HepG2 (cell line): ENCODE results near the gene CHKA. TPM values are rescaled to one million over a fixed set of nuclear protein-coding genes. Genes with fewer than 3 reads are reported as not detected.
A peak's percentile ranks its signal among the peaks of the same experiment; 100 is the strongest.

Experiments
- DR1 ChIP-seq: sonication (generic); formaldehyde crosslinking; IDR thresholded peaks from 2 replicates; pipeline ENCODE4 v1.8.0; 2021; ENCODE audit warnings: mild to moderate bottlenecking, missing genetic modification reagents, inconsistent platforms
- ETV6 ChIP-seq: sonication (generic); formaldehyde crosslinking; conservative IDR thresholded peaks from 2 replicates; pipeline ENCODE4 v1.4.0; 2020; ENCODE audit warnings: missing genetic modification reagents
- HIC2 ChIP-seq: sonication (generic); formaldehyde crosslinking; IDR thresholded peaks from 2 replicates; pipeline ENCODE4 v1.9.0; 2022; ENCODE audit warnings: low read depth, missing genetic modification reagents
- HMG20A ChIP-seq: IDR thresholded peaks from 2 replicates; pipeline ENCODE4 v1.6.1; 2016; ENCODE audit warnings: borderline replicate concordance
- NONO ChIP-seq, 2 experiments: fragments of 450-650 bp in 1 of 2; sonication (generic) in 1 of 2; formaldehyde crosslinking in 1 of 2; IDR thresholded peaks in 1 of 2; conservative IDR thresholded peaks in 1 of 2; 2 replicates each; pipeline versions ENCODE4 v1.6.1 to v1.8.0; 2017 to 2022; ENCODE audit warnings: mild to moderate bottlenecking in 1 of 2, missing genetic modification reagents in 1 of 2, moderate library complexity in 1 of 2
- PAX8 ChIP-seq: sonication (generic); formaldehyde crosslinking; IDR thresholded peaks from 2 replicates; pipeline ENCODE4 v1.8.0; 2022; ENCODE audit warnings: mild to moderate bottlenecking, missing genetic modification reagents, borderline replicate concordance
- STAT6 ChIP-seq: sonication (generic); formaldehyde crosslinking; IDR thresholded peaks from 2 replicates; pipeline ENCODE4 v1.4.0; 2020; ENCODE audit warnings: missing genetic modification reagents, mild to moderate bottlenecking, borderline replicate concordance
- ZFP37 ChIP-seq: sonication (generic); formaldehyde crosslinking; IDR thresholded peaks from 2 replicates; pipeline ENCODE4 v1.4.0; 2020; ENCODE audit warnings: missing genetic modification reagents, borderline replicate concordance
- ZFYVE20 ChIP-seq: sonication (generic); formaldehyde crosslinking; IDR thresholded peaks from 2 replicates; pipeline ENCODE4 v1.8.0; 2023; ENCODE audit warnings: low read depth, mild to moderate bottlenecking, moderate library complexity, missing genetic modification reagents, borderline replicate concordance
- ZNF142 ChIP-seq: sonication (generic); formaldehyde crosslinking; IDR thresholded peaks from 2 replicates; pipeline ENCODE4 v1.4.0; 2020; ENCODE audit warnings: missing genetic modification reagents
- ZNF546 ChIP-seq: sonication (generic); formaldehyde crosslinking; conservative IDR thresholded peaks from 2 replicates; pipeline ENCODE4 v1.8.1; 2023; ENCODE audit warnings: mild to moderate bottlenecking, missing genetic modification reagents
- ZNF724P ChIP-seq: sonication (generic); formaldehyde crosslinking; IDR thresholded peaks from 2 replicates; pipeline ENCODE4 v1.8.0; 2022; ENCODE audit warnings: missing genetic modification reagents, borderline replicate concordance
- polyA plus RNA-seq, 8 experiments: library from polyadenylated mRNA; depleted of rRNA in 3 of 8; stranded (reverse) in 7 of 8; unstranded in 1 of 8; fragments of >200 nt; fragmentation: Illumina TruSeq in 4 of 8; extraction: Trizol in 4 of 8; gene quantifications; 2 replicates each; pipeline versions ENCODE4 v1.2.1 to v1.2.3, GENCODE V29; 2011 to 2016; ENCODE audit warnings: low read depth in 4 of 8, missing spikeins in 1 of 8, mixed read lengths in 1 of 8; ENCODE audit not compliant: insufficient read depth in 1 of 8
- total RNA-seq, 5 experiments: library from RNA; depleted of rRNA; stranded (reverse); fragments of >200 nt; fragmentation: Illumina TruSeq; extraction: Trizol; gene quantifications; 2 replicates each; pipeline ENCODE4 v1.2.3, GENCODE V29; 2016; ENCODE audit warnings: low read depth in 1 of 5
- TF ChIP-seq, protein P1 (sequence below): sonication (generic); formaldehyde crosslinking; IDR thresholded peaks from 2 replicates; pipeline ENCODE4 v1.4.0; 2020; ENCODE audit warnings: missing genetic modification reagents
- TF ChIP-seq, protein P2 (sequence below): sonication (generic); formaldehyde crosslinking; IDR thresholded peaks from 2 replicates; pipeline ENCODE4 v1.4.0; 2020; ENCODE audit warnings: missing genetic modification reagents, low read depth, mild to moderate bottlenecking, borderline replicate concordance

The CHKA gene
- total and polyA plus RNA-seq, 2 of the 13 experiments (the other 11 are each of a cell fraction or from before 2014, with no cell fraction given) = 71.6 to 92.7 TPM

DNA sequence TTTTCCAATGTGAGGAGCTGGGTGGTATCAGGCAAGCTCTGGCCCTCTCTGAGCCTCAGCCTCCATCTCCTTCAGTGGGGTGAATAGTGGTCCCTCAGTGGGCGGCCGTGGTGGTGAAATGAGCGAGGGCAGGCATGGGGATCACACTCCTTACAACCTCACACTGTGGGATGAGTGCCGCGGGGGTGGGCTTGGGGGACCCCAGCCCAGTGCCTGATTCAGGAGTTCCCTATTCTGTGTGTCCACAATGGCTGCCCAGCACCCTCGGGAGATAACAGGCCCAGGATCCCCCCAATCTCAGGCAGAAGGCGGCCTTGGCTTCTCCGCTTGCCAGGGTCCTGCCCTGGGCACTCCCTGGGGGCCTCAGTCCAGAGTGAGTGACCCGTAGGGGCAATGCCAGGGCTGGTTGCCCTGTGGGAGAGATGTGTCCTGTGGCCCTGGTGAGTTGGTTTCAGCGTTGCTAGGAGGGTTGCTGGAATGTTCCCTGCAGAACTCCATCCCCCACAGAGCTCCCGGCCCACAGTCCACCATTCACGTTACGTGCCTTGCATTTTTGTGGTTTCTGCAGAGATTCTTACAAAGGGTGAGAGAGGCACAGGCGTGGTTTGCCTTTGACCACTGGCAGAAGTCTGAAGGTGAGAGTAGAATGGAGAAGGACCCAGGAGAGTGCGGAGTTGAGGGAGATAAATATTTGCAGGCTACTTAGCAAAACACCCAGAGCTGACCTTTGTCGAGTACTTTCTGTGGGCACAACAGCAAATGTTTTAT, 108.2 kb downstream of the CHKA start (continued):
- TF ChIP-seq DR1 (CRISPR knock-in tag) (no peak), HMG20A (peak; percentile 85; the same call in 1 of the 2 replicates), HIC2 (peak; percentile 82), STAT6 (CRISPR knock-in tag) (no peak), NONO (IDR thresholded peaks at IDR 0.05) (no peak), NONO (CRISPR knock-in tag; conservative IDR thresholded peaks at IDR 0.05) (no peak), ZNF724P (CRISPR knock-in tag) (no peak), PAX8 (no peak), ZFP37 (no peak), ZNF546 (CRISPR knock-in tag) (no peak), ZNF142 (CRISPR knock-in tag) (no peak), ZFYVE20 (no peak), ETV6 (CRISPR knock-in tag) (no peak)
- TF ChIP-seq, protein P1, sequence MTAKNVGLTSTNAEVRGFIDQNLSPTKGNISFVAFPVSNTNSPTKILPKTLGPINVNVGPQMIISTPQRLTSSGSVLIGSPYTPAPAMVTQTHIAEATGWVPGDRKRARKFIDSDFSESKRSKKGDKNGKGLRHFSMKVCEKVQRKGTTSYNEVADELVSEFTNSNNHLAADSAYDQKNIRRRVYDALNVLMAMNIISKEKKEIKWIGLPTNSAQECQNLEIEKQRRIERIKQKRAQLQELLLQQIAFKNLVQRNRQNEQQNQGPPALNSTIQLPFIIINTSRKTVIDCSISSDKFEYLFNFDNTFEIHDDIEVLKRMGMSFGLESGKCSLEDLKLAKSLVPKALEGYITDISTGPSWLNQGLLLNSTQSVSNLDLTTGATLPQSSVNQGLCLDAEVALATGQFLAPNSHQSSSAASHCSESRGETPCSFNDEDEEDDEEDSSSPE (CRISPR knock-in tag) = no peak
- TF ChIP-seq, protein P2, sequence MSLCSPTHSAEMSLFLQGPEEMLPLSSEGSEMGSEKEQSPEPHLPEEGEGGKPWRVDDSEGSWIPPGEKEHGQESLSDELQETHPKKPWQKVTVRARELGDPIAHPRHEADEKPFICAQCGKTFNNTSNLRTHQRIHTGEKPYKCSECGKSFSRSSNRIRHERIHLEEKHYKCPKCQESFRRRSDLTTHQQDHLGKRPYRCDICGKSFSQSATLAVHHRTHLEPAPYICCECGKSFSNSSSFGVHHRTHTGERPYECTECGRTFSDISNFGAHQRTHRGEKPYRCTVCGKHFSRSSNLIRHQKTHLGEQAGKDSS = no peak
